Astrocyte of the cerebellum (primary cell): Measurements from ENCODE around the gene SETD6.

Experiments
- DNase-seq: peaks from one replicate; pipeline ENCODE4 v3.0.0-alpha.2; 2011; ENCODE audit warnings: low read depth
- H3K4me3 ChIP-seq: 2 replicates; pipeline ENCODE4 v1.5.1; 2011; ENCODE audit warnings: mild to moderate bottlenecking, low read depth, low read length, moderate library complexity
- in situ Hi-C: cut with HindIII; loops from 2 replicates; pipeline ENCODE4 v1.10.0; 2017; ENCODE audit warnings: low sequenced_read_pairs
- TF ChIP-seq, protein P1 (sequence below): IDR thresholded peaks from 2 replicates; pipeline ENCODE4 v1.5.1; 2012; ENCODE audit warnings: low read length, low read depth, moderate library complexity, mild to moderate bottlenecking; ENCODE audit errors: missing control alignments

Gene SETD6

DNA sequence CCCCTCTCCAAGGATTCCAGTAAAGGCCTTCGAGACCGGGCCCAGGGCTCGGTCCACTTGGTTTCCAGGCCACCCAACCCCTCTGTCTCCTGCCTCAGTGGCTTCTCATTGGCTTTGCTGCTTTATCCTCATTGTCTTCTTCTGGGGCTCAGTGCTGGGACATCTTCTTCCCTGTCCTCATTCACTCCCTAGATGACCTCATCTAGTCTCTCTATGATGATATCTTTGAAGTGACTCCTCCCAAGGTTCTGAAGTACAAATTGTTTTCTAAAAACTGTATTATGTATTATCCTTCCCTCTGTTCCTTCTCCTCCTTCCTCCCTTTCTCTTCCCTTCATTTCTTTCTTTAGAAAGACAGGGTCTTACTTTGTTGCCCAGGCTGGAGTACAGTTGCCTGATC lies 42.5 kb upstream of the SETD6 start:
- in situ Hi-C loops: no loop called here
- TF ChIP-seq, protein P1, sequence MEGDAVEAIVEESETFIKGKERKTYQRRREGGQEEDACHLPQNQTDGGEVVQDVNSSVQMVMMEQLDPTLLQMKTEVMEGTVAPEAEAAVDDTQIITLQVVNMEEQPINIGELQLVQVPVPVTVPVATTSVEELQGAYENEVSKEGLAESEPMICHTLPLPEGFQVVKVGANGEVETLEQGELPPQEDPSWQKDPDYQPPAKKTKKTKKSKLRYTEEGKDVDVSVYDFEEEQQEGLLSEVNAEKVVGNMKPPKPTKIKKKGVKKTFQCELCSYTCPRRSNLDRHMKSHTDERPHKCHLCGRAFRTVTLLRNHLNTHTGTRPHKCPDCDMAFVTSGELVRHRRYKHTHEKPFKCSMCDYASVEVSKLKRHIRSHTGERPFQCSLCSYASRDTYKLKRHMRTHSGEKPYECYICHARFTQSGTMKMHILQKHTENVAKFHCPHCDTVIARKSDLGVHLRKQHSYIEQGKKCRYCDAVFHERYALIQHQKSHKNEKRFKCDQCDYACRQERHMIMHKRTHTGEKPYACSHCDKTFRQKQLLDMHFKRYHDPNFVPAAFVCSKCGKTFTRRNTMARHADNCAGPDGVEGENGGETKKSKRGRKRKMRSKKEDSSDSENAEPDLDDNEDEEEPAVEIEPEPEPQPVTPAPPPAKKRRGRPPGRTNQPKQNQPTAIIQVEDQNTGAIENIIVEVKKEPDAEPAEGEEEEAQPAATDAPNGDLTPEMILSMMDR: no peak
- no peak for DNase-seq
- H3K4me3 ChIP-seq: no peak overlapping the region

DNA sequence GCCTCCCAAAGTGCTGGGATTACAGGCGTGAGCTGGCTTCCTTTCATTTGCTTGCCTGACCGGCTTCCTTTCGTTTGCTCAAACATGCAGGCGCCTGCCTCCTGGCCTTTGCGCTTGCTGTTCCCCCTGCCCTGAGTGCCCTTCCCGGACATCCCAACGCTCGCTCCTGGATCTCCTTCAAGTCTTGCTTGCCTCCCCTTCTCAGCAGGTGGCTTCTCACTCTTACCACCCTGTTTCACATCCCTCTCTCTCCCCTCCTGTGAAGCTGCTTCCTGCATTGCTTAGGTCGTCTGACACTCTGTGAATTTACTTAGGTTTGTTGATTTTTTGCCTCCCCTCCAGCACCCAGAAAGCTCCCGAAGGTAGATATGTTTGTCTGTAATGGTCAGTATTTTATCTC lies 41.0 kb upstream of the SETD6 start:
- TF ChIP-seq, protein P1: no peak
- no peak for DNase-seq
- H3K4me3 ChIP-seq: no peak overlapping the region
- in situ Hi-C loops: no loop called here

GRCh38 chr16:58475091-58475619 lies 40.2 kb upstream of the SETD6 start:
- no peak for DNase-seq
- H3K4me3 ChIP-seq: no peak overlapping the region
- in situ Hi-C loops: no loop called here
- TF ChIP-seq, protein P1: no peak

DNA sequence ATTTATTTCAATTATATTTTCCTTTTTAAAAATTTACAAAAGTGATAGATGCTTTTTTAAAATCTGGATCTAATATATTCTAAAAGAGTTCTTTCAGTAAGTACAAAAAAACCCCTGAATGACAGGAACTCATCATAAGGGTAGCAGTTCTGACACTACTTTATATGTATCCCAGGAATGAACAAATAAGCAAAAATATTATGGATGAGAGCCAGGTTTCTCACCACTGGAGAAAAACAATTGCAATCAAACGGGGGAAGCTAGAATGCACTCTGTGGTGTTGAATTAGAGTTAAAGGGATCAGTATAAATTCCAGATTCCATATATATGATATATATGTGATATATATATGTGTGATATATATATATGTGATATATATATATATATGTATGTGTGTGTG lies 38.5 kb upstream of the SETD6 start:
- TF ChIP-seq, protein P1: no peak
- in situ Hi-C loops: no loop called here
- H3K4me3 ChIP-seq: no peak overlapping the region
- no peak for DNase-seq

DNA sequence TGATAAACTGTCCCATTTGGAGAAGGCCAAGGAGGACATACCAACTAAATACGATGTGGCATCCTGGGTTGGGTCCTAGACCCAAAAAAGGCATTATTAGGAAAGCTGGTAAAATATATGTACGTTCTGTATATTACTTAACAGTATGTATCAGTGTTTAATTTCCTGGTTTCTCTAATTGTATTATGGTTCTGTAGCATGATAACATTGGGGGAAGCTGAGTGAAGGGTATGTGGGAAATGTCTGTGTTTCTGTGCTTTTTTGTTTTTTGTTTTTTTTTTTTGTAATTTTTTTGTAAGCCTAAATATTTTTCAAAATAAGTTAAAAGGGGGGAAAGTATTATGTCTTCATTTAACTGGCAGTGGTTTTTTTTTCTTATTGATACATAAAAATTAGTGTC lies 36.9 kb upstream of the SETD6 start:
- H3K4me3 ChIP-seq: no peak overlapping the region
- DNase-seq: no peak
- in situ Hi-C loops: no loop called here
- TF ChIP-seq, protein P1: no peak

DNA sequence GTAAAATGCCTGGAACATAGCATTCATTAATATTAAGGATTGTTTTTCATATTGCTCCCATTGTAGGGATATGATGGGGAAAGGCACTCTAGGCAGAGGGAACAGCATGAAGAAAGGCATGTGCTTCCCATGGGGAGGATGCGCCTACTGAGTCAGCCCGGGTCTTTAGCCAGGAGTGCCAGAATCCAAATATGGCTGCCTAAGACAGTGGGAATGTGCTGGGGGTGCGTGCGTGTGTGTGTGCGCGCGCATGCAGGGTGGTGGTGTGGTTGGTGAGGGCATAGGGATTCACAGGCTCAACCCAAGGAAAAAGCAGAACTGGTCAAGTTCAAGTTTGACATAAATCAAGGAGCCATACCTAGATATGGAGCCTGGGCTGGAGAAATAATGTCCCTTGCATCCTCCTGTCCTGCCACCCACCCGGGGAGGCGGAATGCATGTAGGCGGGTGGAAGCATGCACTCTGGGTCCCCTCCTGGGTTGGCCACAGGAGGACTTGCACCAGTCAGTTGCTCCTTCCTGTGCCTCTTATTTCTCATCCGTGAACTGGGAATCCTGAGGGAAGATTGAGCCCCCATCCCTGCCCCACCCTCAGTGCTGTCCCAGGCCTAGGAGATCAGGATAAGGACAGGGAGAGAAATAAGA lies 34.0 kb upstream of the SETD6 start:
- TF ChIP-seq, protein P1: no peak
- no peak overlapping the region for H3K4me3 ChIP-seq
- DNase-seq: no peak
- in situ Hi-C loops: no loop called here
